Measurements from ENCODE around the gene ERC2.

ERC2 gene

GRCh38 chr3:55697177-55697865, 770.9 kb downstream of the ERC2 start:
- DNase-seq: no peak

GRCh38 chr3:55692957-55693558, 775.2 kb downstream of the ERC2 start:
- no peak for DNase-seq

- DNase-seq: no peak
Measured at GRCh38 chr3:55692295-55692956, 775.8 kb downstream of the ERC2 start.

DNA sequence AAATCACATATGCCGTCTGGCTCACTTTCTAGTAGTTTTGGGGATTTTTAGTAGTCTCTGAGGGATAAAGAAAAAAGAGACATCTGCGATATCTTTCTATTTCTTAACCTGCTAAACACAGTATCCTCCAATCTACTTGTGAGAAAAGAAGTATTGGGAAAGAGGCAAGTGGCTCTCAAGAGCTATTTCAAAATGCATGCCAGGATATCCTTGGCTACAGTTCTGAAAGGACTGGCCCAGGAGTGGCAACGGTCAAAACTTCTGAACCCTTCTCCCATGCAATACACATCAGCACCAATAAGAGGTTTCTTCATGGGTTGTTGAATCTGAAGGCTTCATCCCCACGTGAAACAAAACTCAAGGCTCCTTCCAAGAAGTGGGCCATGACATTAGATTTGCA, 777.1 kb downstream of the ERC2 start:
- no peak for DNase-seq

DNA sequence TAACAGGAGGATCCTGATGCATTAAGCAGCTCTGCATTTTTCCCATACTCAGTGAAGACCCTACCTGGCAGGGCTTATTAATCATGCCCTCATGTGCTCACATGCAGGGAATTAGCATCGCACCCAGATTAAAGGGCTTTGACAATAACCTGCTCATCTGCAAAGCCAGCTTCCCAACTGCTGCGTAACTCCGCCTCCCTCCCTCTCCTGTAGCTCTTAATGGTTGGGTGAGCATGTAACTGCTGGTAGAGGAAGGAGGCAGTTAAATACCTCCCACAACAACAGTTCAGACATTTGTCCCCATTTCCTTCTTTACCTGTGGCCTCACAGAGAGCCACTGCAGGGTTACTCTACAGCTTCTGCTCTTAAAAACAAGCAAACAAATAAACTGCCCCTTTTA, 777.5 kb downstream of the ERC2 start:
- no peak for DNase-seq

GRCh38 chr3:55690177-55690576, 778.1 kb downstream of the ERC2 start:
- DNase-seq: no peak

GRCh38 chr3:55688154-55688553, 780.1 kb downstream of the ERC2 start:
- DNase-seq: no peak

DNA sequence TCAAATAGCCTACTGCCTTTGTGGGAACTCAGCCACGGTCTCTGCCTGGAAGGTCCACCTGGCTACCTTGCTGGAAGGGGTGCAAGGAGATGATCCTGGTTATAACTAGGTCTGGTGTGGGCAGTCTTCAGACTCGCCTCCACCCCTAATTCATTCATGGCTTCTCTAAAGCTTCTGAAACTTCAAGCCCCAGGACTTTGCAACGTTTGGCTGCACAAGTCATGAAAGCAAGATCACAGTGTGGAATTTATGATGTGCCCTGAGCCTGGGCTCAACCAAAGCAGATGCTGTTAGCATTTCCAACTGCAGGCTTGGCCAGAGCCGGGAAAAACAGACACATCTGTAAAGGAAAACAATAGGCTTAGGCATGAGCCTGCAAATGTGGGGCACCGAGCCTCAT, 780.7 kb downstream of the ERC2 start:
- no peak for DNase-seq

- DNase-seq: no peak
Measured at GRCh38 chr3:55686426-55687254, 781.6 kb downstream of the ERC2 start.

DNA sequence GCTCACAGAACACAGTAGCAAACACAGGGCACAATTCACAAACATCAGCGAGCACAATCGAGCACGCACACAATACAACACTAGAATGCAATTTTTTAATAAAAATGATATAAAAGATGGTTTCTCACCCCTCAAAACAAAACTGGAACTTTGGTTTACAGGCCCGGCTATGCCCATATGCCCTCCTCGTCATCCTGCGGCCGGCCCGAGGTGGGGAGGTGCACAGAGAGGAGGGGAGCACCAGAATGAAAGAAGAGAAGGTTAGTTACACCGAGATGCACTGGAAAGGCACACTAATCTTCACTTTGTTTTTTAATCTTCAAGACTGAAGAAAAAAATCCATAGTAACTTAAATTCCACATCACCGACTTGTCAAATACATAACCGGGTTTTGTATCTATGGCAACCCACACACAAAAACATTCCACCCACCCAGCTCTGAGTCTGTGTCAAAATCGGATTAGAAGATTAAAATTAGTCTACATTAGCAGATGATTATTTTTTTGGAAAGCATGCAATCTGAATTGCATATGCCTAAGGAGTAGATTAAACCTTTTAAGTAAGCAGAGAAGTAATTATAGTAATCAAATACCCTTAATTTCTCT, 784.5 kb downstream of the ERC2 start:
- DNase-seq: no peak

DNA sequence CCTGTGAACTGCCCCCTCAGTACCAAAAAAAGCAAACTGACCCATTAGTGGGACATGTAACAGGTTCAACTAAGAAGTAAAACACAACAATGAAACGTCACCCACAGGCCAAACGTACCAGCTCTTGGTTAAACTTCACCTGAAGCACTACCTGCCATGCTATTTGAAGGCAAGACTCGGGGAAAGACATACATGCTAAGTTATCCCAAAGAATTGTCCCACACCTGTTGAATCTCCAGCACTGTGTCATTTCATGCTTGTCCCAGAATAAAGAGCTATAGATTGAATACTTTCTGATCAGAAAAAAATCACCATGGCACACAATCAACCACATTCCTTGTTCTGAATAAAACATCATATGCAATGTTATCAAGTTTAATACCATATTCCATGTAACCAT, 785.8 kb downstream of the ERC2 start:
- DNase-seq: no peak

GRCh38 chr3:55678546-55679216, 789.6 kb downstream of the ERC2 start:
- DNase-seq: no peak

- no peak for DNase-seq
Measured at GRCh38 chr3:55676643-55677042, 791.6 kb downstream of the ERC2 start.

DNA sequence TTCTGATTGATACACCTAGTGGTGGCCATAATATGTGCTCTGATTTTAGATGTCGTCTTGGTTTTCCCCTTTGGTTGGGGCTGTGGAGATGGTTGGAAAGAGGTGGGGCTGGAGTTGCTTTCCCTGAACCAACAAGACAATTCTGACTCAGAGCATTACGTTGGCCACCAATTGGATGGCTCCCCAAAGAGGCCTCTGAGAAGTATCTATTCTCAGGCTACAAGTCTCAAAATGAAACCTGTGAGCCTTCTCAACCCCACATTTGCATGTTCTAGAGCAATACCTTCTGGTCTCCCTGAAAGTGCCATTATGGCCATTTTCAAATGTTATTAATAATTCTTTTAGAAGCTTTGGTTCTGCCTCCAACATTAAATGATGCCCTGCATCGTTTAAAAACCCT, 792.8 kb downstream of the ERC2 start:
- no peak for DNase-seq

DNA sequence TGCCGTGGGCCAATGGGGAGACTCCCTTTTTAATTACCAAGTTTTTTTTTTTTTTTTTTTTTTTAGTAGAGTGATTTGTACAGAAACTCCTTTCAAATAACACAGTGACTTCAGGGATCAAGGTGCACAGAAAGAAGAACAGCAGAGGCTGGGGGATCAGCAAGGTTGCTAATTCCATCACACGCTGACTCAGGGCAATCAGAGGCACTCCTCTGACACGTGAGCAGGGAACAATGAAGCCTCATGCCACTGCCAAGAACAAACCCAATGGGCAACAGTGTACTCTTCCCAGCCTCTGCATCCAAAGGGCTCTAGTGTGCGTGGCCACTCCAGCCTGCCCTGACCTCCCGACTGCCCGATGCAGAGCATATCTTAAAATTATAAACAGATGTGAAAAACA, 794.5 kb downstream of the ERC2 start:
- DNase-seq: no peak

- DNase-seq: no peak
Measured at GRCh38 chr3:55669133-55669532, 799.1 kb downstream of the ERC2 start.

- no peak for DNase-seq
Measured at GRCh38 chr3:55668359-55668758, 799.9 kb downstream of the ERC2 start.

DNA sequence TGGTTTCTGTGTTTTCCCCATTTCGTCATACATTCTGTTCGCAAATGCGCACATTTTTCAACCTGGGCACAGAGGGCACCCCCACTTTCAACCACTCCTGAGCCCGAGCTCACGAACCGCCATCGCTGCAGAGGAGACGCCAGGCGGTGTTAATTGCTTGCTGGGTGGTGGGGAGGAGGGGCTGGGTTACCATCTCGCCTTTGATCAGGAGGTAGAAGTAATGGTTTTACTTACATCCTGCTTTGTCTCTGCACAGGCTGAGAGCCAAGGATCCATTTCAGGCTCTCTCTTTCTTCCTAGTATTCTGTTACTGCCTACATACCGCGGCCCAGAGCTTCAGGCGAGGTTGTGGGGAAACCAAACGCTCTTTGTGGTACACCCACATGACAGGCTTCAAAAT, 803.9 kb downstream of the ERC2 start:
- DNase-seq: no peak

GRCh38 chr3:55662683-55663082, 805.6 kb downstream of the ERC2 start:
- no peak for DNase-seq

DNA sequence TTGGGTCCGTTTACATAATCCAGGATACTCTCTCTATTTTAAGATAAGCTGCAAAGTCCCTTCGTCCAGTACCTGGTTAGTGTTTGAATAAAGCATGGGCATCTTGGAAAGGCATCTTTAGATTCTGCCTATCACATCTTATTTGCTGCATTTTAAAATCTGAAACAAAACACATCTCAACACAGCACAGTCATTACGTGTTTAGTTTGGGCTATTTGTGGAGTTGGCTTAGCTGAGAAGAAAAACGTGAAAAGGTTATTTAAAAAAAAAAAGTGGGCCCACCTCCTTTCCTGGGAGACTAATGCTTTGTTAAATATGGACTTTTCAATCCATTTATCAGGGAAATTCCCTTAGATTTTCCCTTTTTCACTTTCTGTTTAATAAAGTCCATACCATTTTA, 806.7 kb downstream of the ERC2 start:
- no peak for DNase-seq

- DNase-seq: no peak
Measured at GRCh38 chr3:55661141-55661540, 807.1 kb downstream of the ERC2 start.

DNA sequence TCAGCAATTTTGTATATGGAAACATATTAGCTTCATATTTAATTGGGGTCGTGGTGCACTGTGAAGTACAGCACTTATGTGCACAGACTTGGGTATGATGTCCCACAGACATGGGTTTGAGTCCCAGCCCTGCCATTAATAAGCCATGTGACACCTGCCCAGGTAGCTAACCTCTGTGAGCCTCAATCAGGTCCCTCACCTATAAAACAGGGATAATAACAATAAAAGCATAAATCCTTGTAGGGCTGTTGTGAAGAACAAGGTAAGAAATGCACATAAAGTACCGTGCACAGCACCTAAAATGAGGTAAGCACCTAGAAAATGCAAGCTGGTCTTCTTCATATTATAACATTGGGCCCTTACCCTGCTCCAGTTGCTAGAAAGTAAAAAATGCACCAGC, 807.6 kb downstream of the ERC2 start:
- no peak for DNase-seq

Measured in suppressor macrophage (primary cell).